ENCODE data around the gene SLMAP. TPM values are rescaled to one million over a fixed set of nuclear protein-coding genes. Genes with fewer than 3 reads are reported as not detected.
"Not testable (repeated sequence)": the region's sequence is repeated elsewhere in the genome, so short reads cannot be mapped to it uniquely, and the experiment has no call there.

The SLMAP gene
- total and polyA plus RNA-seq, 10 donors = 7.8 to 77.3 (median 62.9) TPM

GRCh38 chr3:57805674-57806073 lies 49.6 kb downstream of the SLMAP start:
- no peak for DNase-seq
- TF ChIP-seq POLR2A (IDR thresholded peaks at IDR 0.05) = no peak
- TF ChIP-seq, protein P1, sequence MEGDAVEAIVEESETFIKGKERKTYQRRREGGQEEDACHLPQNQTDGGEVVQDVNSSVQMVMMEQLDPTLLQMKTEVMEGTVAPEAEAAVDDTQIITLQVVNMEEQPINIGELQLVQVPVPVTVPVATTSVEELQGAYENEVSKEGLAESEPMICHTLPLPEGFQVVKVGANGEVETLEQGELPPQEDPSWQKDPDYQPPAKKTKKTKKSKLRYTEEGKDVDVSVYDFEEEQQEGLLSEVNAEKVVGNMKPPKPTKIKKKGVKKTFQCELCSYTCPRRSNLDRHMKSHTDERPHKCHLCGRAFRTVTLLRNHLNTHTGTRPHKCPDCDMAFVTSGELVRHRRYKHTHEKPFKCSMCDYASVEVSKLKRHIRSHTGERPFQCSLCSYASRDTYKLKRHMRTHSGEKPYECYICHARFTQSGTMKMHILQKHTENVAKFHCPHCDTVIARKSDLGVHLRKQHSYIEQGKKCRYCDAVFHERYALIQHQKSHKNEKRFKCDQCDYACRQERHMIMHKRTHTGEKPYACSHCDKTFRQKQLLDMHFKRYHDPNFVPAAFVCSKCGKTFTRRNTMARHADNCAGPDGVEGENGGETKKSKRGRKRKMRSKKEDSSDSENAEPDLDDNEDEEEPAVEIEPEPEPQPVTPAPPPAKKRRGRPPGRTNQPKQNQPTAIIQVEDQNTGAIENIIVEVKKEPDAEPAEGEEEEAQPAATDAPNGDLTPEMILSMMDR (IDR thresholded peaks at IDR 0.05 in 8 of 11, conservative IDR thresholded peaks at IDR 0.05 in 3 of 11) = no peak
- TF ChIP-seq POLR2AphosphoS5 (IDR thresholded peaks at IDR 0.05) = no peak
- intact Hi-C loops (cut with DNase I; ENCODE audit: low total_unique reads) = no loop called here
- peaks cover 11 to 71% (median 16%) of the 10 kb centered on the region in 6 donors for H3K4me1 ChIP-seq
- no peak overlapping the region for H3K27ac ChIP-seq
- 95 to 100% (median 97%) methylated on average over 1 of the region's 1 CpG for WGBS, 5 donors
- no peaks in the 10 kb centered on the region for H3K27me3 ChIP-seq (replicated peaks in 1 of 7)
- H3K36me3 ChIP-seq = no peaks in the 10 kb centered on the region
- no peak overlapping the region for H3K4me3 ChIP-seq
- H3K9me3 ChIP-seq = peaks cover 0 to 4% (median 0%) of the 10 kb centered on the region in 8 donors

DNA sequence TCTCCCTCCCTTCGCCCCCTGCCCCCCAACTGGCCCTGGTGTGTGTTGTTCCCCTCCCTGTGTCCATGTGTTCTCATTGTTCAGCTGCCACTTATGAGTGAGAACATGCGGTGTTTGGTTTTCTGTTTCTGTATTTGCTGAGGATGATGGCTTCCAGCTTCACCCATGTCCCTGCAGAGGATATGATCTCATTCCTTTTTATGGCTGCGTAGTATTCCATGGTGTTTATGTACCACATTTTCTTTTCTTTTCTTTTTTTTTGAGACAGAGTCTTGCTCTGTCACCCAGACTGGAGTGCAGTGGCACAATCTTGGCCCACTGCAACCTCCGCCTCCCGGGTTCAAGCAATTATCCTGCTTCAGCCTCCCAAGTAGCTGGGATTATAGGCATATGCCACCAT lies 50.1 kb downstream of the SLMAP start:
- peaks cover 11 to 73% (median 16%) of the 10 kb centered on the region in 6 donors for H3K4me1 ChIP-seq
- H3K36me3 ChIP-seq; intact Hi-C loops (cut with DNase I; ENCODE audit: low total_unique reads); H3K9me3 ChIP-seq; DNase-seq; H3K27ac ChIP-seq; H3K4me3 ChIP-seq; H3K27me3 ChIP-seq (replicated peaks in 1 of 7): not testable (repeated sequence)
- 96 to 99% (median 98%) methylated on average over 5 of the region's 5 CpGs for WGBS, 5 donors

GRCh38 chr3:57808961-57809608 lies 53.0 kb downstream of the SLMAP start:
- H3K4me3 ChIP-seq = no peak overlapping the region
- intact Hi-C loops (cut with DNase I; ENCODE audit: low total_unique reads) = no loop called here
- WGBS, 5 donors = 90 to 99% (median 95%) methylated on average over 5 to 8 of the region's 8 CpGs
- TF ChIP-seq, protein P1 (IDR thresholded peaks at IDR 0.05 in 8 of 11, conservative IDR thresholded peaks at IDR 0.05 in 3 of 11) = no peak
- TF ChIP-seq POLR2A (IDR thresholded peaks at IDR 0.05) (no peak), POLR2AphosphoS5 (IDR thresholded peaks at IDR 0.05) (no peak)
- no peaks in the 10 kb centered on the region for H3K36me3 ChIP-seq
- no peak for DNase-seq
- H3K4me1 ChIP-seq = peaks cover 0 to 45% (median 4%) of the 10 kb centered on the region in 6 donors
- peaks cover 0 to 15% (median 6%) of the 10 kb centered on the region in 8 donors for H3K9me3 ChIP-seq
- H3K27ac ChIP-seq = no peak overlapping the region
- H3K27me3 ChIP-seq (replicated peaks in 1 of 7) = no peaks in the 10 kb centered on the region

GRCh38 chr3:57809609-57809968 lies 53.5 kb downstream of the SLMAP start:
- H3K4me3 ChIP-seq = no peak overlapping the region
- no peak for TF ChIP-seq POLR2A (IDR thresholded peaks at IDR 0.05)
- TF ChIP-seq, protein P1 (IDR thresholded peaks at IDR 0.05 in 8 of 11, conservative IDR thresholded peaks at IDR 0.05 in 3 of 11) = no peak
- TF ChIP-seq POLR2AphosphoS5 (IDR thresholded peaks at IDR 0.05) = no peak
- WGBS, 5 donors = 79 to 95% (median 87%) methylated on average over 5 of the region's 5 CpGs
- H3K27ac ChIP-seq = peak overlapping the region in 3 of 8 donors; percentile 57 to 69 (median 58)
- DNase-seq = no peak
- peaks cover 0 to 15% (median 6%) of the 10 kb centered on the region in 8 donors for H3K9me3 ChIP-seq
- peaks cover 0 to 45% (median 5%) of the 10 kb centered on the region in 6 donors for H3K4me1 ChIP-seq
- H3K36me3 ChIP-seq = no peaks in the 10 kb centered on the region
- intact Hi-C loops (cut with DNase I; ENCODE audit: low total_unique reads) = no loop called here
- H3K27me3 ChIP-seq (replicated peaks in 1 of 7) = no peaks in the 10 kb centered on the region
